OCI-LY3 (cell line): ENCODE measurements around the gene DDX50.

Experiments used
- H2AFZ ChIP-seq: fragments of 200-600, 300-600 bp; shearing (Covaris generic); 2 replicates; pipeline ENCODE4 v1.6.0; 2014; ENCODE audit warnings: antibody characterized with exemption, low read depth, low read length
- H3K27ac ChIP-seq: fragments of 200-600, 300-600 bp; sonication (generic); 2 replicates; pipeline ENCODE4 v1.5.1; 2014; ENCODE audit warnings: mild to moderate bottlenecking, low read length, moderate library complexity, mixed read lengths
- H3K27me3 ChIP-seq: fragments of 200-600, 300-600 bp; sonication (generic); 2 replicates; pipeline ENCODE4 v1.6.1; 2014; ENCODE audit warnings: low read depth, low read length, mixed read lengths
- H3K36me3 ChIP-seq: fragments of 200-600, 300-600 bp; sonication (generic); replicated peaks from 2 replicates; pipeline ENCODE3; 2014; ENCODE audit warnings: low read depth, low read length, mixed read lengths
- H3K4me1 ChIP-seq: fragments of 300-600, 200-600 bp; sonication (generic); 2 replicates; pipeline ENCODE4 v1.6.1; 2014; ENCODE audit warnings: low read length, mixed read lengths
- H3K4me2 ChIP-seq: fragments of 200-600, 300-600 bp; sonication (generic); 2 replicates; pipeline ENCODE4 v1.6.1; 2014; ENCODE audit warnings: low read length, mixed read lengths
- H3K4me3 ChIP-seq: fragments of 300-600, 200-600 bp; sonication (generic); 2 replicates; pipeline ENCODE4 v1.5.1; 2014; ENCODE audit warnings: antibody characterized with exemption, mild to moderate bottlenecking, low read length, moderate library complexity
- H3K79me2 ChIP-seq: fragments of 300-600, 200-600 bp; shearing (Covaris generic); 2 replicates; pipeline ENCODE4 v1.6.1; 2014; ENCODE audit warnings: mild to moderate bottlenecking, low read length, mixed read lengths
- H3K9ac ChIP-seq: fragments of 300-600, 200-600 bp; shearing (Covaris generic); 2 replicates; pipeline ENCODE4 v1.6.0; 2014; ENCODE audit warnings: mild to moderate bottlenecking, low read length, moderate library complexity
- H3K9me3 ChIP-seq: fragments of 200-600, 300-600 bp; shearing (Covaris generic); 2 replicates; pipeline ENCODE4 v1.6.1; 2014; ENCODE audit warnings: low read length, mixed read lengths; ENCODE audit not compliant: insufficient read depth
- H4K20me1 ChIP-seq: fragments of 200-600, 300-600 bp; sonication (generic); 2 replicates; pipeline ENCODE4 v1.6.1; 2016; ENCODE audit warnings: low read length, mixed read lengths; ENCODE audit not compliant: insufficient read depth
- EZH2phosphoT487 ChIP-seq: fragments of 200-600 bp; shearing (Covaris generic); IDR thresholded peaks from 2 replicates; pipeline ENCODE4 v1.6.1; 2018; ENCODE audit warnings: antibody characterized with exemption, mixed run types, low read depth
- TF ChIP-seq, protein P1 (sequence below): fragments of 200-600, 300-600 bp; sonication (generic); IDR thresholded peaks from 2 replicates; pipeline ENCODE4 v1.5.1; 2014; ENCODE audit warnings: antibody characterized with exemption, low read length, low read depth

DDX50 gene

DNA sequence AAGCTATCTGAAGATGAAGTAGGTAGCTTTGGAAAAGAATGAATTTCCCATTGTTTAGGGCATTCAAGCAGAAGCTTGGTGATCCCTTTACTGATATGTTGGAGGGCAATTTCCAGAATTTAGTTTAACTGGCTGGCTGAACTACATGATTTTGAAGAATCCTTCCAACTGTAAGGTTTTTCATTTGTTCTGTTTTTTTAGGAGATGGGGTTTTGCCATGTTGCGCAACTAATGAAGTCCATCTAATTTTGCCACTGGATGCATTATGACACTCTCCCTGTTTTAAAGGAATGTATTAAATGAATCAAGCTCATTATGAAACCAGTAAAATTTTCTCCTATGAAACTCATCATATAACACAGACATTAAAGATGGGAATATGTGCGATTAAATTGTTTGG, 6.1 kb upstream of the DDX50 start:
- H4K20me1 ChIP-seq: no peaks in the 10 kb centered on the region
- H3K4me3 ChIP-seq: no peak overlapping the region
- no peak overlapping the region for H2AFZ ChIP-seq
- H3K9me3 ChIP-seq: no peaks in the 10 kb centered on the region
- no peak overlapping the region for H3K4me2 ChIP-seq
- TF ChIP-seq, protein P1, sequence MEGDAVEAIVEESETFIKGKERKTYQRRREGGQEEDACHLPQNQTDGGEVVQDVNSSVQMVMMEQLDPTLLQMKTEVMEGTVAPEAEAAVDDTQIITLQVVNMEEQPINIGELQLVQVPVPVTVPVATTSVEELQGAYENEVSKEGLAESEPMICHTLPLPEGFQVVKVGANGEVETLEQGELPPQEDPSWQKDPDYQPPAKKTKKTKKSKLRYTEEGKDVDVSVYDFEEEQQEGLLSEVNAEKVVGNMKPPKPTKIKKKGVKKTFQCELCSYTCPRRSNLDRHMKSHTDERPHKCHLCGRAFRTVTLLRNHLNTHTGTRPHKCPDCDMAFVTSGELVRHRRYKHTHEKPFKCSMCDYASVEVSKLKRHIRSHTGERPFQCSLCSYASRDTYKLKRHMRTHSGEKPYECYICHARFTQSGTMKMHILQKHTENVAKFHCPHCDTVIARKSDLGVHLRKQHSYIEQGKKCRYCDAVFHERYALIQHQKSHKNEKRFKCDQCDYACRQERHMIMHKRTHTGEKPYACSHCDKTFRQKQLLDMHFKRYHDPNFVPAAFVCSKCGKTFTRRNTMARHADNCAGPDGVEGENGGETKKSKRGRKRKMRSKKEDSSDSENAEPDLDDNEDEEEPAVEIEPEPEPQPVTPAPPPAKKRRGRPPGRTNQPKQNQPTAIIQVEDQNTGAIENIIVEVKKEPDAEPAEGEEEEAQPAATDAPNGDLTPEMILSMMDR: no peak
- no peak for TF ChIP-seq EZH2phosphoT487
- no peaks in the 10 kb centered on the region for H3K79me2 ChIP-seq
- H3K27ac ChIP-seq: no peak overlapping the region
- H3K36me3 ChIP-seq: no peaks in the 10 kb centered on the region
- H3K9ac ChIP-seq: no peak overlapping the region
- H3K4me1 ChIP-seq: peaks cover 1% of the 10 kb centered on the region; the same call in 1 of the 2 replicates
- H3K27me3 ChIP-seq: no peaks in the 10 kb centered on the region

DNA sequence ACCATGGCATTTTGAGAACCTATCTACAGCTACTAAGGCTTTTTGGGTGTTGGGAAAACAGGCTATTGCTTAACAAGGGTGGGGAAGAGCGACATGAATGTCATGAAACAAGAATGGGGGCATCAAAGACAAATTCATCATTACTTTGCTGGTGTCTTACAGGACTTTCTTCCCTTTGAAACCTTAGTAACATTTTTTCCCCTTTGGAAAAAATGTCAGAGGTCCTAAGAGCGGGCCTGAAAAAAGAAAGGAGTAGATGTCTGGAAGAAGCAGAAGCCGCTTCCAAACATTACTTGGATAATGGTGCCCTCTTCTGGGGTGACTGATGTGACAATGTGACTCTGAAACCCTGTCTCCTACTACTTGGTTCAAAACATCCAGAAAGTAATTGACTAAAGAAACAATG, 3.8 kb upstream of the DDX50 start:
- no peaks in the 10 kb centered on the region for H3K27me3 ChIP-seq
- no peak overlapping the region for H2AFZ ChIP-seq
- no peak overlapping the region for H3K4me2 ChIP-seq
- no peak overlapping the region for H3K9ac ChIP-seq
- H3K9me3 ChIP-seq: no peaks in the 10 kb centered on the region
- no peaks in the 10 kb centered on the region for H3K36me3 ChIP-seq
- no peak overlapping the region for H3K27ac ChIP-seq
- H3K4me1 ChIP-seq: peaks cover 10% of the 10 kb centered on the region
- no peak for TF ChIP-seq EZH2phosphoT487
- TF ChIP-seq, protein P1: peak; percentile 58
- no peak overlapping the region for H3K4me3 ChIP-seq
- H4K20me1 ChIP-seq: no peaks in the 10 kb centered on the region
- H3K79me2 ChIP-seq: peaks cover 12% of the 10 kb centered on the region

DNA sequence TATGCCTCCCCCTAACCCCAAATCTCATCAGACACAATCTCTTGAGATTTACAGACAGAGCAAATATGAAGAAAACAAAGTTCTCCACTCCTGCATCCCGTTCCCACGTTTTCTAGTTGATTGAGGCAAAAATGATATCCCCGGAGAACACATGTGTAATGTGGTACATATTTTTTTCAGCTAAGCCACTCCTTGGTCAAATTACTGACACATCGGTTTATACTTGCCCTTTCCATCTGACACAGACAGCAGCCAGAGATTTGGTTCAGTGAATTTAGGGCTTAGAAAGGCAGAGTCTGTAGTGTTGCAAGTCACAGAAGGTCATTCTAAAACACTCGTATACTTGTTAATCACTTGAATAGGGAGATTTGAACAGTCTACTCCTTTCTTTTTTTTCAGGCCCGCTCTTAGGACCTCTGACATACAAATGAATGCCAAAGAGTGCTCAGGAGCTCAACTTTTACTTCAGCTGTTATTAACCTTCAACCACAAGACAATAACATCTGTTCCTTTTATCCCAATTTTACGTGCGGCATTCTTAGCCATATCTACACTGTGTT, 1.8 kb upstream of the DDX50 start:
- H3K9me3 ChIP-seq: no peaks in the 10 kb centered on the region
- peaks cover 31% of the 10 kb centered on the region for H3K79me2 ChIP-seq
- peaks cover 13% of the 10 kb centered on the region for H3K4me1 ChIP-seq
- no peak overlapping the region for H3K4me3 ChIP-seq
- no peak overlapping the region for H2AFZ ChIP-seq
- H4K20me1 ChIP-seq: no peaks in the 10 kb centered on the region
- H3K27ac ChIP-seq: no peak overlapping the region
- H3K36me3 ChIP-seq: no peaks in the 10 kb centered on the region
- TF ChIP-seq EZH2phosphoT487: no peak
- TF ChIP-seq, protein P1: no peak
- H3K9ac ChIP-seq: no peak overlapping the region
- H3K4me2 ChIP-seq: no peak overlapping the region
- no peaks in the 10 kb centered on the region for H3K27me3 ChIP-seq

DNA sequence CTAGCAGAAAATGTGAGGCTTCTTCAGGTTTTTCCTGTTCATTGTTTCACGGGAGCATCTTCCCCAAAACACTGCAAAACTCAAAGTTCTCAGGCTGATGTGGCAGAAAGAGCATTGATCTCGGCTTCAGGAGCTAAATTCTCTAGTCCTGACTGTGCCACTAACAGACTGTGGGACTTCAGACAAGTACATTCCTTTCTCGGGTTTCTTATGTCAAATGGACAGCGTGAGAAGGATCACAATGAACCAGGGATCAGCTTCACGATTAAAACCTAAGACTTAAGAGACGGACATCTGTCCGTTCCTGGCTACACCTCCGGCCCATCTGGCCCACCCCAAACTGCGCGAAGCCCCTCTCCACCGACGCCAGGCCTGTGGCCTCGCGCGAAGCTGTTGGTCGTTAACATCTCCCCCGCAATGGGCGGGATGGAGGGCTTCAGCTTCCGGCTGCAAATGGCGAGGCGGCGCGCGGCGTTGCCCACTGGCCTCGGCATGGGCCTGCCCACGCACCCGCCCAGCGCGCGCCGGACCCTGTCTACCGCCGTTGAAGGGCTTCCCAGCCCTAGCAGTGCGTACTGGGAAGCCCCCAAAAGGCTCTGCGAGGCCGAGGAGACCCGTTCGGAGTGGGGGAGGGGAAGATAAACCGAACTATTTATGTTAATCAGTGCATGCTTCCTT, 549 bp upstream of the DDX50 start:
- peak overlapping the region; percentile 95 for H3K4me2 ChIP-seq
- TF ChIP-seq, protein P1: no peak
- TF ChIP-seq EZH2phosphoT487: no peak
- H3K4me3 ChIP-seq: peak overlapping the region; percentile 100
- H3K36me3 ChIP-seq: no peaks in the 10 kb centered on the region
- peak overlapping the region; percentile 78 for H3K9ac ChIP-seq
- peak overlapping the region; percentile 67 for H2AFZ ChIP-seq
- peak overlapping the region; percentile 75 for H3K27ac ChIP-seq
- no peaks in the 10 kb centered on the region for H4K20me1 ChIP-seq
- H3K27me3 ChIP-seq: no peaks in the 10 kb centered on the region
- peaks cover 43% of the 10 kb centered on the region for H3K79me2 ChIP-seq
- H3K4me1 ChIP-seq: peaks cover 13% of the 10 kb centered on the region
- no peaks in the 10 kb centered on the region for H3K9me3 ChIP-seq
